Measurements from ENCODE around the gene PPP2R2B. TPM values are rescaled to one million over a fixed set of nuclear protein-coding genes. Genes with fewer than 3 reads are reported as not detected.
"Not testable (repeated sequence)": the region's sequence is repeated elsewhere in the genome, so short reads cannot be mapped to it uniquely, and the experiment has no call there.

Gene PPP2R2B
- total RNA-seq, 3 donors from 2014 or later (not counting 1 experiment from before 2014, with no cell fraction given): 44.9 to 68.3 (median 63.7) TPM

GRCh38 chr5:146731909-146732659, 146.5 kb downstream of the PPP2R2B start:
- Histone ChIP-seq H3K27me3 (ENCODE audit: control insufficient read depth, insufficient read depth, low read length) (no peaks in the 10 kb centered on the region), H3K9me3 (ENCODE audit: control insufficient read depth, insufficient read depth, low read length) (peaks cover 5% of the 10 kb centered on the region), H3K4me3 (ENCODE audit: low read length) (no peak overlapping the region), H3K4me1 (ENCODE audit: control insufficient read depth, insufficient read depth, low read length) (no peaks in the 10 kb centered on the region), H3K36me3 (ENCODE audit: control insufficient read depth, insufficient read depth, low read length) (no peaks in the 10 kb centered on the region), H3K27ac (ENCODE audit: low read length) (no peak overlapping the region)
- Mint-ChIP-seq H3K27ac (no peak overlapping the region), H3K4me1 (peaks cover 28 to 38% of the 10 kb centered on the region in 2 donors), H3K9me3 (peaks cover 0 to 4% of the 10 kb centered on the region in 2 donors), H3K27me3 (ENCODE audit: low read depth in 2 of 2) (no peaks in the 10 kb centered on the region), H3K4me3 (no peak overlapping the region), H3K36me3 (no peaks in the 10 kb centered on the region)
- intact Hi-C loops (cut with micrococcal nuclease): no loop called here
- DNase-seq (no peak), ATAC-seq (no peak)
- WGBS (ENCODE audit: insufficient coverage): 100% methylated on average over 3 of the region's 5 CpGs
- TF ChIP-seq CTCF (IDR thresholded peaks at IDR 0.05): no peak

GRCh38 chr5:146728746-146729145, 149.8 kb downstream of the PPP2R2B start:
- 94% methylated on average over 3 of the region's 3 CpGs for WGBS (ENCODE audit: insufficient coverage)
- peaks cover 29 to 42% of the 10 kb centered on the region in 2 donors for H3K4me1 Mint-ChIP-seq
- H3K4me1 ChIP-seq (ENCODE audit: control insufficient read depth, insufficient read depth, low read length); H3K27me3 Mint-ChIP-seq (ENCODE audit: low read depth in 2 of 2); H3K9me3 ChIP-seq (ENCODE audit: control insufficient read depth, insufficient read depth, low read length); H3K36me3 ChIP-seq (ENCODE audit: control insufficient read depth, insufficient read depth, low read length); intact Hi-C loops (cut with micrococcal nuclease); H3K4me3 ChIP-seq (ENCODE audit: low read length); H3K27ac ChIP-seq (ENCODE audit: low read length); H3K9me3 Mint-ChIP-seq; H3K36me3 Mint-ChIP-seq; ATAC-seq; H3K4me3 Mint-ChIP-seq; DNase-seq; H3K27me3 ChIP-seq (ENCODE audit: control insufficient read depth, insufficient read depth, low read length): not testable (repeated sequence)
- peak overlapping the region in 1 of 2 donors; percentile 41 for H3K27ac Mint-ChIP-seq

- Histone ChIP-seq H3K4me1 (ENCODE audit: control insufficient read depth, insufficient read depth, low read length) (no peaks in the 10 kb centered on the region), H3K9me3 (ENCODE audit: control insufficient read depth, insufficient read depth, low read length) (peaks cover 5% of the 10 kb centered on the region), H3K27ac (ENCODE audit: low read length) (no peak overlapping the region), H3K36me3 (ENCODE audit: control insufficient read depth, insufficient read depth, low read length) (no peaks in the 10 kb centered on the region), H3K27me3 (ENCODE audit: control insufficient read depth, insufficient read depth, low read length) (no peaks in the 10 kb centered on the region), H3K4me3 (ENCODE audit: low read length) (no peak overlapping the region)
- H3K9me3 Mint-ChIP-seq: peaks cover 0 to 4% of the 10 kb centered on the region in 2 donors
- no peak overlapping the region for H3K27ac Mint-ChIP-seq
- no peak for TF ChIP-seq CTCF (IDR thresholded peaks at IDR 0.05)
- intact Hi-C loops (cut with micrococcal nuclease): no loop called here
- WGBS (ENCODE audit: insufficient coverage): 78% methylated on average over 1 of the region's 1 CpG
- H3K4me3 Mint-ChIP-seq: no peak overlapping the region
- peaks cover 38 to 39% of the 10 kb centered on the region in 2 donors for H3K4me1 Mint-ChIP-seq
- H3K36me3 Mint-ChIP-seq: no peaks in the 10 kb centered on the region
- DNase-seq (no peak), ATAC-seq (no peak)
- H3K27me3 Mint-ChIP-seq (ENCODE audit: low read depth in 2 of 2): no peaks in the 10 kb centered on the region
Observed at GRCh38 chr5:146726891-146727290, 151.7 kb downstream of the PPP2R2B start.

GRCh38 chr5:146726020-146726419, 152.5 kb downstream of the PPP2R2B start:
- Mint-ChIP-seq H3K4me3 (no peak overlapping the region), H3K36me3 (no peaks in the 10 kb centered on the region), H3K27ac (no peak overlapping the region)

More at GRCh38 chr5:146726020-146726419, 152.5 kb downstream of the PPP2R2B start:
- H3K27ac ChIP-seq (ENCODE audit: low read length): no peak overlapping the region
- intact Hi-C loops (cut with micrococcal nuclease): no loop called here
- H3K36me3 ChIP-seq (ENCODE audit: control insufficient read depth, insufficient read depth, low read length): no peaks in the 10 kb centered on the region
- Mint-ChIP-seq H3K4me1 (peaks cover 37 to 38% of the 10 kb centered on the region in 2 donors), H3K27me3 (ENCODE audit: low read depth in 2 of 2) (no peaks in the 10 kb centered on the region), H3K9me3 (peaks cover 0 to 4% of the 10 kb centered on the region in 2 donors)
- no peak for TF ChIP-seq CTCF (IDR thresholded peaks at IDR 0.05)
- DNase-seq (no peak), ATAC-seq (no peak)
- 100% methylated on average over 1 of the region's 2 CpGs for WGBS (ENCODE audit: insufficient coverage)
- no peak overlapping the region for H3K4me3 ChIP-seq (ENCODE audit: low read length)
- H3K4me1 ChIP-seq (ENCODE audit: control insufficient read depth, insufficient read depth, low read length): no peaks in the 10 kb centered on the region
- peaks cover 5% of the 10 kb centered on the region for H3K9me3 ChIP-seq (ENCODE audit: control insufficient read depth, insufficient read depth, low read length)
- H3K27me3 ChIP-seq (ENCODE audit: control insufficient read depth, insufficient read depth, low read length): no peaks in the 10 kb centered on the region

Measured in natural killer cell (primary cell).